Measurements from ENCODE around the gene ELP2. TPM values are rescaled to one million over a fixed set of nuclear protein-coding genes. Genes with fewer than 3 reads are reported as not detected.
A peak's percentile ranks its signal among the peaks of the same experiment; 100 is the strongest.

ELP2 gene
- polyA plus RNA-seq, 1 of the 3 experiments (the other 2 are of a cell fraction), result 38.3 TPM

DNA sequence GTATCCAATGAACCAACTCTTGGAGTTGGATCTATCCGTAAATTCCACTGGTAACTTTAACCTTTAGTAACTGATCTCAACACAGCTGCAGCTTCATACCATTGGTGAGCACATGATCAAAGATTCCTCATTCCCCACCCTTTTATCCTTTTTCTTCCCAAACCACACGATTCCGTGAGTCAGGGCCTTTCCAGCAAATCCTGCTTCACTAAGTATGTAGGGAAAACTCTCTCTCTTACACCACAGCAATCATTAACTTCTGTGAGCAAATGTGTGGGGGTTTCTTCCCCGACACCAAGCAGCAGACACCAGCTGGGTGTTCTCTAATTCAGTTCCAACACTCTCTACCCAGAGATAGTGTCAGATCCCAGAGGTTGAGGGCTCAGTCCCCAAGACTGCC, 23.5 kb downstream of the ELP2 start:
- peaks cover 0 to 18% of the 10 kb centered on the region in 2 experiments; a peak in 2 of 4 replicates for H3K4me1 ChIP-seq (ENCODE audit: control insufficient read depth in 1 of 2, insufficient read depth in 2 of 2, low read depth in 1 of 2, low read length in 1 of 2)
- TF ChIP-seq TAF1 (IDR thresholded peaks at IDR 0.05; ENCODE audit: borderline replicate concordance, low read depth, low read length) (no peak), TEAD4 (IDR thresholded peaks at IDR 0.05; ENCODE audit: borderline replicate concordance, insufficient read depth) (no peak), JUND (IDR thresholded peaks at IDR 0.05) (no peak), RAD21 (IDR thresholded peaks at IDR 0.05; ENCODE audit: low read length) (no peak), TCF12 (IDR thresholded peaks at IDR 0.05) (no peak), EZH2phosphoT487 (IDR thresholded peaks at IDR 0.05; ENCODE audit: borderline replicate concordance, low read depth) (no peak), RFX5 (IDR thresholded peaks at IDR 0.05; ENCODE audit: low read length) (no peak), NRF1 (IDR thresholded peaks at IDR 0.05; ENCODE audit: low read depth, low read length) (no peak), RXRA (IDR thresholded peaks at IDR 0.05; ENCODE audit: borderline replicate concordance, low read depth) (no peak), EP300 (IDR thresholded peaks at IDR 0.05; ENCODE audit: borderline replicate concordance in 1 of 2, low read depth in 1 of 2, low read length in 1 of 2) (no peak)
- TF ChIP-seq, protein P1, sequence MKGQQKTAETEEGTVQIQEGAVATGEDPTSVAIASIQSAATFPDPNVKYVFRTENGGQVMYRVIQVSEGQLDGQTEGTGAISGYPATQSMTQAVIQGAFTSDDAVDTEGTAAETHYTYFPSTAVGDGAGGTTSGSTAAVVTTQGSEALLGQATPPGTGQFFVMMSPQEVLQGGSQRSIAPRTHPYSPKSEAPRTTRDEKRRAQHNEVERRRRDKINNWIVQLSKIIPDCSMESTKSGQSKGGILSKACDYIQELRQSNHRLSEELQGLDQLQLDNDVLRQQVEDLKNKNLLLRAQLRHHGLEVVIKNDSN (IDR thresholded peaks at IDR 0.05; ENCODE audit: borderline replicate concordance, low read depth), result no peak
- TF ChIP-seq, protein P2, sequence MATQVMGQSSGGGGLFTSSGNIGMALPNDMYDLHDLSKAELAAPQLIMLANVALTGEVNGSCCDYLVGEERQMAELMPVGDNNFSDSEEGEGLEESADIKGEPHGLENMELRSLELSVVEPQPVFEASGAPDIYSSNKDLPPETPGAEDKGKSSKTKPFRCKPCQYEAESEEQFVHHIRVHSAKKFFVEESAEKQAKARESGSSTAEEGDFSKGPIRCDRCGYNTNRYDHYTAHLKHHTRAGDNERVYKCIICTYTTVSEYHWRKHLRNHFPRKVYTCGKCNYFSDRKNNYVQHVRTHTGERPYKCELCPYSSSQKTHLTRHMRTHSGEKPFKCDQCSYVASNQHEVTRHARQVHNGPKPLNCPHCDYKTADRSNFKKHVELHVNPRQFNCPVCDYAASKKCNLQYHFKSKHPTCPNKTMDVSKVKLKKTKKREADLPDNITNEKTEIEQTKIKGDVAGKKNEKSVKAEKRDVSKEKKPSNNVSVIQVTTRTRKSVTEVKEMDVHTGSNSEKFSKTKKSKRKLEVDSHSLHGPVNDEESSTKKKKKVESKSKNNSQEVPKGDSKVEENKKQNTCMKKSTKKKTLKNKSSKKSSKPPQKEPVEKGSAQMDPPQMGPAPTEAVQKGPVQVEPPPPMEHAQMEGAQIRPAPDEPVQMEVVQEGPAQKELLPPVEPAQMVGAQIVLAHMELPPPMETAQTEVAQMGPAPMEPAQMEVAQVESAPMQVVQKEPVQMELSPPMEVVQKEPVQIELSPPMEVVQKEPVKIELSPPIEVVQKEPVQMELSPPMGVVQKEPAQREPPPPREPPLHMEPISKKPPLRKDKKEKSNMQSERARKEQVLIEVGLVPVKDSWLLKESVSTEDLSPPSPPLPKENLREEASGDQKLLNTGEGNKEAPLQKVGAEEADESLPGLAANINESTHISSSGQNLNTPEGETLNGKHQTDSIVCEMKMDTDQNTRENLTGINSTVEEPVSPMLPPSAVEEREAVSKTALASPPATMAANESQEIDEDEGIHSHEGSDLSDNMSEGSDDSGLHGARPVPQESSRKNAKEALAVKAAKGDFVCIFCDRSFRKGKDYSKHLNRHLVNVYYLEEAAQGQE (IDR thresholded peaks at IDR 0.05; ENCODE audit: low read depth, low read length), result no peak
- TF ChIP-seq, protein P3, sequence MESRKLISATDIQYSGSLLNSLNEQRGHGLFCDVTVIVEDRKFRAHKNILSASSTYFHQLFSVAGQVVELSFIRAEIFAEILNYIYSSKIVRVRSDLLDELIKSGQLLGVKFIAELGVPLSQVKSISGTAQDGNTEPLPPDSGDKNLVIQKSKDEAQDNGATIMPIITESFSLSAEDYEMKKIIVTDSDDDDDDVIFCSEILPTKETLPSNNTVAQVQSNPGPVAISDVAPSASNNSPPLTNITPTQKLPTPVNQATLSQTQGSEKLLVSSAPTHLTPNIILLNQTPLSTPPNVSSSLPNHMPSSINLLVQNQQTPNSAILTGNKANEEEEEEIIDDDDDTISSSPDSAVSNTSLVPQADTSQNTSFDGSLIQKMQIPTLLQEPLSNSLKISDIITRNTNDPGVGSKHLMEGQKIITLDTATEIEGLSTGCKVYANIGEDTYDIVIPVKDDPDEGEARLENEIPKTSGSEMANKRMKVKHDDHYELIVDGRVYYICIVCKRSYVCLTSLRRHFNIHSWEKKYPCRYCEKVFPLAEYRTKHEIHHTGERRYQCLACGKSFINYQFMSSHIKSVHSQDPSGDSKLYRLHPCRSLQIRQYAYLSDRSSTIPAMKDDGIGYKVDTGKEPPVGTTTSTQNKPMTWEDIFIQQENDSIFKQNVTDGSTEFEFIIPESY (IDR thresholded peaks at IDR 0.05; ENCODE audit: borderline replicate concordance, low read depth), result no peak

More for the DNA sequence above, 23.5 kb downstream of the ELP2 start:
- H3K9ac ChIP-seq, result no peak overlapping the region
- H4K20me1 ChIP-seq (ENCODE audit: insufficient read depth), result no peaks in the 10 kb centered on the region
- no peaks in the 10 kb centered on the region for H3K79me2 ChIP-seq (ENCODE audit: insufficient read depth)
- peaks cover 25% of the 10 kb centered on the region for H3F3A ChIP-seq (replicated peaks; ENCODE audit: insufficient read depth)
- H3K27me3 ChIP-seq (ENCODE audit: insufficient read depth), result no peaks in the 10 kb centered on the region
- no peaks in the 10 kb centered on the region for H3K9me2 ChIP-seq
- no peak overlapping the region for H3K4me3 ChIP-seq (ENCODE audit: low read depth in 2 of 2, low read length in 1 of 2)
- WGBS (ENCODE audit: low lambda C conversion rate), result 92% methylated on average over 4 of the region's 4 CpGs
- H3K27ac ChIP-seq (ENCODE audit: low read depth in 2 of 2, low read length in 1 of 2), result peak overlapping the region in 1 of 2 experiments; percentile 17; a peak in 2 of 4 replicates
- no peak overlapping the region for H2AFZ ChIP-seq (ENCODE audit: low read depth)
- peaks cover 49 to 76% of the 10 kb centered on the region in 2 experiments for H3K36me3 ChIP-seq (replicated peaks in 1 of 2; ENCODE audit: control insufficient read depth in 1 of 2, insufficient read depth in 2 of 2, low read length in 1 of 2)
- no peaks in the 10 kb centered on the region for H3K9me3 ChIP-seq
- no peak for DNase-seq
- no peak overlapping the region for H3K4me2 ChIP-seq
- ChIA-PET CTCF (no interaction called here), POLR2A (no interaction called here)
